Right atrium auricular region (tissue), 2 donors: ENCODE data around the gene AMHR2. TPM values are rescaled to one million over a fixed set of nuclear protein-coding genes. Genes with fewer than 3 reads are reported as not detected.
"Not testable (repeated sequence)": the region's sequence is repeated elsewhere in the genome, so short reads cannot be mapped to it uniquely, and the experiment has no call there.

Source experiments
- DNase-seq: peaks from one replicate; pipeline ENCODE4 v3.0.0-alpha.2; 2019; ENCODE audit warnings: low spot score
- H3K27ac ChIP-seq, 2 donors: fragments of 200-600 bp; sonication (generic); 1 replicate in 1 of 2; 2 replicates in 1 of 2; pipeline ENCODE4 v1.5.1; 2016 to 2019
- H3K27me3 ChIP-seq, 2 donors: fragments of 200-600 bp; sonication (generic); one replicate each; pipeline versions ENCODE4 v1.5.1 to v1.6.0; 2017 to 2019
- H3K36me3 ChIP-seq: fragments of 200-600 bp; sonication (generic); one replicate; pipeline ENCODE4 v1.5.1; 2016
- H3K4me1 ChIP-seq, 2 donors: fragments of 200-600 bp; sonication (generic); one replicate each; pipeline versions ENCODE4 v1.5.1 to v1.6.0; 2017 to 2019
- H3K4me3 ChIP-seq, 2 donors: fragments of 200-600 bp; sonication (generic); 1 replicate in 1 of 2; 2 replicates in 1 of 2; pipeline ENCODE4 v1.5.1; 2017 to 2019; ENCODE audit warnings: mild to moderate bottlenecking in 1 of 2, moderate library complexity in 1 of 2
- H3K9me3 ChIP-seq, 2 donors: fragments of 200-600 bp; sonication (generic); one replicate each; pipeline ENCODE4 v1.5.1; 2019
- total RNA-seq, 2 donors: library from RNA; depleted of rRNA; stranded (reverse); fragments of >200 nt; gene quantifications; one replicate each; pipeline ENCODE4 v1.1.0, GENCODE V29; 2016
- TF ChIP-seq, protein P1 (sequence below), 2 donors: fragments of 200-600 bp; sonication (generic); IDR thresholded peaks; one replicate each; pipeline ENCODE4 v1.5.1; 2019; ENCODE audit warnings: antibody characterized with exemption in 2 of 2

AMHR2 gene
- under 1 TPM; 0.37 to 0.47 TPM for total RNA-seq

DNA sequence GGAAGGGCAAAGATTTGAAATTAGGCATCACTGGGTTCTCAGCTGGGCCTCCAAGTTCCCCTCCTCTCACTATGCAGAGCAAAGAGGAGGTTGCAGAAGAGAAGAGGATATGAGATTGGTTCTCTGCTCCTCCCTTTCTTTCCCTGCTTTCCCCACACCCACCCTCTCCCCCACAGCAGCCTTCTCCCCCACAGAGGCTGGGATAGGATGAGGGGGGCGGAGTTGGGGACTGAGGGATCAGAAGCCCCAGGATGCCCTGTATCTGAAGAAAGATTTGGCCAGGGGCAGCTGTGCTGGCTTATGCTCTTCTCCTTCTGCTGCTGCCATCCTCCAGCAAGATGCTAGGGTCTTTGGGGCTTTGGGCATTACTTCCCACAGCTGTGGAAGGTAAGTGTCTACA is at the start of gene AMHR2:
Gene AMHR2 (plus strand): TSS at position 259 of the 400 bp plus-strand sequence. CDS start 80 bp downstream, at position 339.
- Histone ChIP-seq H3K27me3 (no peaks in the 10 kb centered on the region), H3K36me3 (no peaks in the 10 kb centered on the region), H3K4me1 (peaks cover 0 to 11% of the 10 kb centered on the region in 2 donors), H3K4me3 (no peak within 1 kb of the TSS), H3K27ac (no peak within 1 kb of the TSS), H3K9me3 (no peaks in the 10 kb centered on the region)
- TF ChIP-seq, protein P1, sequence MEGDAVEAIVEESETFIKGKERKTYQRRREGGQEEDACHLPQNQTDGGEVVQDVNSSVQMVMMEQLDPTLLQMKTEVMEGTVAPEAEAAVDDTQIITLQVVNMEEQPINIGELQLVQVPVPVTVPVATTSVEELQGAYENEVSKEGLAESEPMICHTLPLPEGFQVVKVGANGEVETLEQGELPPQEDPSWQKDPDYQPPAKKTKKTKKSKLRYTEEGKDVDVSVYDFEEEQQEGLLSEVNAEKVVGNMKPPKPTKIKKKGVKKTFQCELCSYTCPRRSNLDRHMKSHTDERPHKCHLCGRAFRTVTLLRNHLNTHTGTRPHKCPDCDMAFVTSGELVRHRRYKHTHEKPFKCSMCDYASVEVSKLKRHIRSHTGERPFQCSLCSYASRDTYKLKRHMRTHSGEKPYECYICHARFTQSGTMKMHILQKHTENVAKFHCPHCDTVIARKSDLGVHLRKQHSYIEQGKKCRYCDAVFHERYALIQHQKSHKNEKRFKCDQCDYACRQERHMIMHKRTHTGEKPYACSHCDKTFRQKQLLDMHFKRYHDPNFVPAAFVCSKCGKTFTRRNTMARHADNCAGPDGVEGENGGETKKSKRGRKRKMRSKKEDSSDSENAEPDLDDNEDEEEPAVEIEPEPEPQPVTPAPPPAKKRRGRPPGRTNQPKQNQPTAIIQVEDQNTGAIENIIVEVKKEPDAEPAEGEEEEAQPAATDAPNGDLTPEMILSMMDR (IDR thresholded peaks at IDR 0.05) = no peak
- no peak for DNase-seq

DNA sequence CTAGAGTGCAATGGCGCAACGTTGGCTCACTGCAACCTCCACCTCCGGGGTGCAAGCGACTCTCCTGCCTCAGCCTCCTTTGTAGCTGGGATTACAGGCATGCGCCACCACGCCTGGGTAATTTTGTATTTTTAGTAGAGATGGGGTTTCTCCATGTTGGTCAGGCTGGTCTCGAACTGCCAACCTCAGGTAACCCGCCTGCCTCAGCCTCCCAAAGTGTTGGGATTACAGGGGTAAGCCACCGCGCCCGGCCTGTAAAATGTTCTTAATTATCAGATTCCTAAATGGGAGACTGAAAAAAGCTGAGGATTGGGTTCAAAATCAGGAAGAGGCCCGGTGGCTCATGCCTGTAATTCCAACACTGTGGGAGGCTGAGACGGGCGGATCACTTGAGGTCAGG is 49.4 kb upstream of the AMHR2 start:
- not testable (repeated sequence) for H3K9me3 ChIP-seq, H3K36me3 ChIP-seq, H3K27ac ChIP-seq, DNase-seq, H3K4me3 ChIP-seq, H3K27me3 ChIP-seq
- H3K4me1 ChIP-seq = peaks cover 0 to 31% of the 10 kb centered on the region in 2 donors

DNA sequence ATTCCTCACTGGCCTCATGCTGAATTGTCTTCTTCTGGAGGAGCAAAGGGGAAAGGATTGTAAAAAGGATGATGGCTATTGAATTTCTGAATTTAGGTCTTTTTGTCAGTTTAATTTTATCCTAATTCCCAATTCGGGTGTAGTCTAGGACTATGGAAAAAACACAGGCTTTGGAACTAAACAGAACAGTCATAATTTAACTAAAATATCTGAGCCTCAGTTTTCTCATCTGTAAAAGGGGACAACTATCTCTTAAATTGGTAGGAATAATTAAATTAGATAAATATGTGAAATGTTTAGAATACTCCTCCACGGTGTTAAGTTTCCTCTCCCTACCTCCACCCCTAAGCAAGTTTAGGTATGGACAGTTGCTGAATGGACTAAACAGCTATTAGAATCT is 46.9 kb upstream of the AMHR2 start:
- TF ChIP-seq, protein P1 (IDR thresholded peaks at IDR 0.05) = no peak
- Histone ChIP-seq H3K9me3 (no peaks in the 10 kb centered on the region), H3K27me3 (no peaks in the 10 kb centered on the region), H3K36me3 (no peaks in the 10 kb centered on the region), H3K4me3 (no peak overlapping the region), H3K4me1 (peaks cover 0 to 26% of the 10 kb centered on the region in 2 donors), H3K27ac (no peak overlapping the region)
- no peak for DNase-seq

DNA sequence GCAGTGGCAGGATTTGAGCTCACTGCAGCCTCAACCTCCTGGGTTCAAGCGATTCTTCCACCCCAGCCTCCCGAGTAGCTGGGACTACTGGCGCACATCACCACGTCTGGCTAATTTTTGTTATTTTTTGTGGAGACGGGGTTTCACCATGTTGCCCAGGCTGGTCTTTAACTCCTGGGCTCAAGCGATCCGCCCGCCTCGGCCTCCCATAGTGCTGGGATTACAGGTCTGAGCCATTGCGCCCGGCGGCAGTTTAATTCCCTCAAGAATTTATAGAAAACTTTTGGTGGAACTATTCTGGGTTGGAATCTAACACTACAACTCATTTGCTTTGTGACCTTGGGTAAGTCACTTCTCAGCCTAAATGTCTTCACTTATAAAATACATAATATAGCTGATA is 45.4 kb upstream of the AMHR2 start:
- H3K4me1 ChIP-seq = peaks cover 0 to 31% of the 10 kb centered on the region in 2 donors
- no peak overlapping the region for H3K4me3 ChIP-seq
- TF ChIP-seq, protein P1 (IDR thresholded peaks at IDR 0.05) = no peak
- no peak for DNase-seq
- H3K27me3 ChIP-seq = no peaks in the 10 kb centered on the region
- no peaks in the 10 kb centered on the region for H3K9me3 ChIP-seq
- peak overlapping the region in 1 of 2 donors; percentile 95 for H3K27ac ChIP-seq
- H3K36me3 ChIP-seq = peaks cover 14% of the 10 kb centered on the region

DNA sequence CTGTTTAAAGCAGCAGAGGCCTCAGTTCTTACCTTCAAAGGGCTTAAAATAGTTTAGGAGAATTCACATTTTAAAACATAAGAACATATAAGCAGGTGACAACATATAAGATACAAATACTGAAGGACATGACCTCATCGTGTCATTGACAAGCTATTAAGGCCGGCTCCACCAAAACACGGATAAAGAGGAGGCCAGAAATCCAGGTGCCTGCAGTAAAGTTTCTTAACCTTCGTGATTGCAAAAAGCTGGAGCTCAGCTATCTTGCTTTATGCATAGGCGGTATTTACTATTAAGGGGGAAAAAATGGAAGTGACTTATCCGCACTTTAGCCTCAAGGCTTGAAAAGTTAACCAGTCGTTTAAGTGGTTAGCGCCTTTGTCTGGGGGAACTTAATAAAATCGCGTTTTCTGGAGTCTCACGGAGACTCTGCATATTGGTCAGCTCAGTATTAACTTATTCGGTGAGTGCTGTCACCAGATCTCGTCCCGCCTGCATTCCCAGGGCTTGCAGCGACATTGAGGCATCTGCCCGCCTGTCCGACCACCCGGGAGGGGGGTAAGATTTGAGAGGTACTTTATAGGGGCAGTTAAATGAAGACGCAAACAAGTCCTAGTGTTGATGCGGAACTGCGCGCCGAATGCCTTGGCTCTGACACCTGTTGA is 44.8 kb upstream of the AMHR2 start:
- peaks cover 0 to 37% of the 10 kb centered on the region in 2 donors for H3K4me1 ChIP-seq
- H3K27me3 ChIP-seq = no peaks in the 10 kb centered on the region
- DNase-seq = no peak
- H3K27ac ChIP-seq = peak overlapping the region; percentile 90 to 95
- peaks cover 20% of the 10 kb centered on the region for H3K36me3 ChIP-seq
- no peaks in the 10 kb centered on the region for H3K9me3 ChIP-seq
- H3K4me3 ChIP-seq = peak overlapping the region; percentile 48 to 58
- TF ChIP-seq, protein P1 (IDR thresholded peaks at IDR 0.05) = no peak

DNA sequence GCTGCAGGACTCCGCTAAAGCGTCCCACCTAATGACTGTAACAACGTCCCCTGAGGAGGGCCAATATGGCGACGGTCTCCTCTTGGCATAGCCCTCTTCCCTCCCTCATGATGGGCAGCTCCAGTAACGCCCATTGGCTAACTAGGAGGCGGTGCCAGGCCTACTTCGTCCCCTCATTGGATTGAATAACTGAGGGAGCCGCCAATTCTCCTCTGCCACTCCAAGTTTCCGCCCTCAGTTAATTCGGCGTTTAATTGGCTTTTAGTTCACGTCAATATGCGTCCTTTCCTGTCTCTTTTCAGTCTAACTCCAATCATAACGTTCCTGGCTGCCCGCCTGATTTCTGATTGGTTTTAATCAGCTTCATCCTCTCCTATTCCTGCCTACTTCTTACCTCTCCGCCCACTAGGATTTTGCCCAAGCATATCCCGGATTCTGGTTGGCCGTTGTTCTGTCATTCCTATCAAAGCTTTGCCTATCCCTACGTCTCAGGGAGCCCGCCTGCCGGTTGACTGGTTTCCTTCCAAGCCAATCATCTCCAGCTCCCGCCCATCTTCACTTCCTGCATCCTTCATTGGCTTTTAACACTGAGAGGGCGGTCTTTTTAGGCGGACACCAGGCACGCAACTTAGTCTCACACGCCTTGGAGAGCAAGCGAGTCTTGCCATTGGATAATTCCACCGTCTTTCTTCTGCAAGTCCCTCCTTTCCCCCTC is 44.1 kb upstream of the AMHR2 start:
- peak overlapping the region; percentile 70 to 76 for H3K4me3 ChIP-seq
- H3K4me1 ChIP-seq = peaks cover 0 to 44% of the 10 kb centered on the region in 2 donors
- DNase-seq = peak; percentile 100
- TF ChIP-seq, protein P1 (IDR thresholded peaks at IDR 0.05) = no peak
- H3K27ac ChIP-seq = peak overlapping the region; percentile 97 to 99
- H3K27me3 ChIP-seq = no peaks in the 10 kb centered on the region
- peaks cover 27% of the 10 kb centered on the region for H3K36me3 ChIP-seq
- H3K9me3 ChIP-seq = no peaks in the 10 kb centered on the region
